HG02759 (cell line): ENCODE measurements around the gene TAF1B.

Experiments
- ATAC-seq: cut with Tn5 transposase; IDR thresholded peaks from one replicate; pipeline ENCODE4 v1.9.1; 2021; ENCODE audit warnings: mild to moderate bottlenecking, moderate library complexity; ENCODE audit not compliant: unreplicated experiment

Gene TAF1B

DNA sequence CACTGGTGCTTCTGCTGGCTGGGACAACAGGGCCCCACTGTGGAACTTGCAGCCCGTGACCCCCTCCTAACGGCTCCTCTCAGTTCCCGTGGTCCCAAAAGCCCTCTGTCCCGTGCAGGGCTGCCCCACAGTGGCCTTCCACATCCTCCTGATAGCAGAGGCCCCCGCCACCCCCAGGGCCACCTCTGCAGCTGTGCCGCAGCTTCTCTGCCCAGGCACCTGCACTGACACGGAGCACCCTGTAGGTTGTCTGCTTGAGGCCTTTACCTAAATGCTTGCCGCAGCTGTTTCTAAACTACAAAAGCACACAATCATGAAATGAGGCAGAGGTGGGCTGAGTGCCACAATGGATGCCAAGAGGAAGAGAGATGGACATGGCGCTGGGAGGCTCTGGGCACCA lies 94.7 kb downstream of the TAF1B start:
- no peak for ATAC-seq

DNA sequence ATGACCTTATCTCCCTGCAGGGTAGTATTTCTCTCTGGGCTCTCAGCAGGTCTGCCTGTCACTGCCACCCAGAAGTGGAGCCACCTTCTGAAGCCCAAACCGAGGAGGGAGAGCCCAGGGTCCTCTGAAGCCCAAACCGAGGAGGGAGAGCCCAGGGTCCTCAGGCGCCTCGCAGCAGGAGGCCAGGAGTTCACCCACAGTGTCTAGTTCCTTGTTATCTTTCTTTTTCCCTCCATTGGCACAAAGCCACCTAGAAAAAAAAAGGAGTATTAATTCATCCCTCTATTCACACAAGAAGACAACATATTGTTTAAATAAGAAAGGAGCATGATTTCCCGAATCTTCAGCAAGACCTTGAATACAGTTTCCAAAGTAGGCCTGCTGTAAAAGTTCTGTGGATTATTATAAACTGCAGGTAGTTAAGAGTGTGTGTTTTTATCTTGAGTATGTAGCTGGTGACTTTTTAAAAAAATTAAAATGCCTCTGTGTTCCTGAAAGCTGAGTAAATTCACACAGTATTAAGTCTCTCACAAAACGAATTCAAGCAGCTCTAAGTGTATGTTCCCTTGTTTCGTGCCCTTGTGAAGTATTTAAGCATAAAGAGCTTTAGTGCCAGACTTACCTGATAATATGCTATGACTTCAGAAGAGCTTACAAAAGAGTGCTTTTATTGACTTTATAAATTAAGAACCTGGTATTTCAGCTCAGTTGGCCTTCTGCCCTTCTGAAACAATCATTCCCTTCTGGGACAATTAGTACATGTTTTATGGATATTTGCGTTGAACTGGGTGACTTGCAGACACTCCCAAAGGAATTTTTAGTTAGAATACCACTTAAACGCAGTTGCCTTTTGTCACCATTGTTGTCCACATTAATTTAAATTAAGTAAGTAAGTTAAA lies 96.6 kb downstream of the TAF1B start:
- no peak for ATAC-seq

DNA sequence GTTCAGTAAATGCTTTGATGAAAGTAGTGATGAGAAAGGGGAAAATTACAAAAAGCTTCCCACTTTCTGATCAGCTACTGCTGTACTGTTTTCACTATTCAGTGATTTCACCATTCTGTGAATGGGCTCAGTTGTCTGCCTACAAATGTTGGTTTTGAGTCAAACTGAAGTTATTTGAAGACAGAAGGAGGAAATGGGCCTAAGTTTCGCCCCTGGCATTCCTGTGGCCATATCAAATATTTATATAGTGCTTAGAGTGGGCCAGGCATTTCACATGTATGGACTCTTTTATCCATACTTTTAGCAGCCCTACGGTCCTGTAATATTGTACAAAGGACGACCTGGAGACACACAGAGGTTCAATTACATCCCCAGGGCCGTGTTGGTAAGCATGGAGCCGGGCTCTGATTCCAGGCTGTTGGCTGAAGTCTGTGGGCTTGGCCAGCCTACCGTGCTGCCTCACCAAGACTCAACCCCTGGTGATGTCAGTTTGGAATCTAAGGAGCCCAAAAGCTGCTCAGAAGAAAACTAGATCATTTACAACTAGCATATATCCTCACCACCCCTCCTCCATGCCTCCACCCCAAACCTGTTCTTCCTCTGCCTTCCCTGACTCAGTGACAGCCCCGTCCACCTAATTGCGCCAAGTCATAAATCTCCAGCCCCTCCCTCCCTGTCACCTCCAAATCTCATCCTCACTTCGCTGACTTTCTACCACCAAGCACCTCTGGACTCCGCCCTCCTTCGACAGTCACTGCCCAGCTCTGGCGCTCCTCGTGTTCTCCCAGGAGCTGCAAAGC lies 98.1 kb downstream of the TAF1B start:
- no peak for ATAC-seq

DNA sequence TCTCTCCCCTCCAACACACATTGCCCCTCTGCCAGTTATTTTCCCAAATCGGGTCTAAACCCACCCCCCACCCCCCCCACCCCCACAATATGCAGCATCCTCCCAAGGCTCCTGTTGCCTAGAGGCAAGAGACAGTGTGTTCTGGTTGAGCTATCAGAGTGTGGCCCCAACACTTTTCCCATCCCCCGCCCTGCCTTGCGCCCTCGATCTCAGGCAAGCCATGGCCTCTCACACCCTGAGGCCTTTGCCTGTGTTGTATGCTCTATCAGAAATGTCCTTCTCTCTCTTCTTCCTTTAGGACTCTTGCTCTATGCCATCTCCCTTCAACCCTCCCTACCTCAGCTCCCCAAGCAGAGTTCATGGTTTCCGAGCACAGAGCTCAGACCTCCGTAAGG lies 98.7 kb downstream of the TAF1B start:
- no peak for ATAC-seq

DNA sequence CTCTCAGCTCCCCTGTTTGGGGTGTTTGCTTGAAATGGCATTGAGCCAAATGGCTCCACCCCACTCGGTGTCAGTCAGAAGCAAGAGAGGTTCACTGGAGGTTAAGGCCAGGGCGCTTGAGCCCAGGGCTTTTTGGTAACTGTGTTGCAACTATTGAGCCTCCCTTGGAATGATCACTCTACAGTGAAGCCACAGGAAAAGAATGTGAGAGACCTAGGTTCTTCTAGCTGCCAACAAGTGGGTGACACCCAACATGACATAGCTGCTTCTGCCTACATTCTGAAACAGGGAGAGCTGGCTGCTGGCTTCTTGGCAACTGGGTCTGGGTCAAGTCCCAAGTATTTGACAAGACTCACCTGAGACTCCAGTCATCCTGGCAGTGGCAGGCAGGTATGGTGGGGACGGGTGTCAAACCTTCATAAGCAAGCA lies 101.1 kb downstream of the TAF1B start:
- ATAC-seq = no peak

DNA sequence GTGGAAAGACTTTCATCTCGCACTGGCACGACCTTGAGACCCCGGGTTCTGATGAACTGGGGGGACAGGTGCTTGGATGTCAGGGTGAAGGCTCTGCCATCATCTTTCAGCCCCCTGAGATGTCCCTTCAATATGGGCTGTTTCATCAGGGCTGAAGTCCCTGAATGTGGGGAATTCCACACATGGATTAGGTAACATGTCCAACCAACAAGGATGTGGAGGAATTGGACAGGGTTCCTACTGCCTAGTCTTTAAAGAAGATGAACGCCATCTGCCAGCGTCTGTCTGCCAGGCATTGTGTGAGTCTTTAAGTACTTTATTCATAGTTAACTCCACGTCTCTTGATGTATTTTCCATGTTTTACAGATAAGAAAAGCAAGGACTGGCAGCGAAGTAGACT lies 102.3 kb downstream of the TAF1B start:
- no peak for ATAC-seq

DNA sequence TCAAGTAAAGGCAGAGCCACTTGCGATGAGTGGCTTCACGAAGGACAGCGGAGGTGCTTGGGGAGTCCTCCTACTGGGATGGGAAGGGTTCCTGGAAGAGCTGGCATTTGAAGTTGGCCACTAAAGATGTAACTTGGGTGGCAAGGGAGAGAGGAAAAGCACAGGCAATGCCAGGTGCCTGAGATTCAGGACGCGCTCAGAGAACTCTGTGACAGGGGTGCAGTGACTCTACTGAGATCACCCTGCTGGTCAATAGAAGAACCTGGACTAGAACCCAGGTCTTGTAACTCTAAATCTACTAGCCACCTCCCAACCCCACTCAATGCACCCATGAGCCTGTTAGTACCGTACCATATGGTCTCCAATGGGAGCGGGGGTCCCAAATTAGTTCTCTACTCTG lies 102.8 kb downstream of the TAF1B start:
- ATAC-seq = no peak

DNA sequence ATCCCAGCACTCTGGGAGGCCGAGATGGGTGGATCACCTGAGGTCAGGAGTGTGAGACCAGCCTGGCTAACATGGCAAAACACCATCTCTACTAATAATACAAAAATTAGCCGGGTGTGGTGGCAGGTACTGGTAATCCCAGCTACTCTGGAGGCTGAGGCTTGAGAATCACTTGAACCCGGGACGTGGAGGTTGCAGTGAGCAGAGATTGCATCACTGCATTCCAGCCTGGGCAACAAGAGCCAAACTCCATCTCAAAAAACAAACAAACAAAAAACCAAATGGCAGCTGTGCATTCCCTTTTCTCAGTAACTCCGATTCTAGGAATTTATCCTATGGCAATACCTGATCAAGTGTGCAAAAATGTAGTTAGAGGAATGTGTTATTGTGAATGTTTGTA lies 103.5 kb downstream of the TAF1B start:
- no peak for ATAC-seq

DNA sequence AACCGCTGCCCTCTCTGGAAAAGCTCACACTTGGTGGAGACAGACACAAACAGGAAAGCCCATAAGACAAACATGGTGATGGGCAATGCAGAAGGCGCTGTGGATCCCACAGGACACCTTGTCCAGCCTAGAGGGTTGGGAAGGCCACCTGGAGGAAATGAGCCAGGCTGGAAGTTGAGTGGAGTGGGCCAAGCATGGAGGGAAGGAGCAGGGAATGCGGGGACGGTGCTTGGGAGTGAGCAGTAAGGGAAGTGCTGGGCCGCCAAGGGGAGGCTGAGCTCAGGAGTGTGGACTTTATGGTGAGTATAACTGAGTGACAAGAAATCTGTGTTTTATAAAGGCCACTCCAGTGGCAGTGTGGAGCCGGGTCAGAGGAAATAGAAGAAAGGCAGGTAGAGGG lies 105.4 kb downstream of the TAF1B start:
- ATAC-seq = no peak

DNA sequence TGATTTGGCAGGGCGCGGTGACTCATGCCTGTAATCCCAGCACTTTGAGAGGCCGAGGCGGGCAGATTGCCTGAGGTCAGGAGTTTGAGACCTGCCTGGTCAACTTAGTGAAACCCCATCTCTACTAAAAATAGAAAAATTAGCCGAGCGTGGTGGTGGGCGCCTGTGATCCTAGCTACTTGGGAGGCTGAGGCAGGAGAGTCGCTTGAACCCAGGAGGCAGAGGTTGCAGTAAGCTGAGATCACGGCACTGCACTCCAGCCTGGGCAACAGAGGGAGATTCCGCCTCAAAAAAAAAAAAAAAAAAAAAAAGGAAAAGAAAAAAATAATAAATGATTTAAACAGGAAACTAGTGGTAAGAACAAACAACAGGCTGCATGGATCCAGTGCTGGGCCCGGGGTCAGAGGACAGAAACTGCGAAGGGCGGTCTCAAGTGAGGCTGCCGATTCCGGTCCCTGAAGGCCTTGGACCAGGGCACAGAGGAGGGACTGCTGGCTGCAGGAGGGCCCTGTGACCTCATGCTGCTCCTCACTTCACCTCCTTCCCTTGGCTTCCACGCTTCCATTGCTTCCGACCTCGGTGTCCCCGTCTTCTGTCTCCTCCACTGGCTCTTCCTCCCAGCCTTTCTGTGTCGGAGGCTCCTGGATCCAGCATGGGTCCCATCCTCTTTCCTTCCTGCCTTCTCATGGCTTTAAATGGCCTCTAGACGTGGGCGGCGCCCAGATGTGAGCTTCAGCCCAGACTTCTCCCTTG lies 106.1 kb downstream of the TAF1B start:
- no peak for ATAC-seq

DNA sequence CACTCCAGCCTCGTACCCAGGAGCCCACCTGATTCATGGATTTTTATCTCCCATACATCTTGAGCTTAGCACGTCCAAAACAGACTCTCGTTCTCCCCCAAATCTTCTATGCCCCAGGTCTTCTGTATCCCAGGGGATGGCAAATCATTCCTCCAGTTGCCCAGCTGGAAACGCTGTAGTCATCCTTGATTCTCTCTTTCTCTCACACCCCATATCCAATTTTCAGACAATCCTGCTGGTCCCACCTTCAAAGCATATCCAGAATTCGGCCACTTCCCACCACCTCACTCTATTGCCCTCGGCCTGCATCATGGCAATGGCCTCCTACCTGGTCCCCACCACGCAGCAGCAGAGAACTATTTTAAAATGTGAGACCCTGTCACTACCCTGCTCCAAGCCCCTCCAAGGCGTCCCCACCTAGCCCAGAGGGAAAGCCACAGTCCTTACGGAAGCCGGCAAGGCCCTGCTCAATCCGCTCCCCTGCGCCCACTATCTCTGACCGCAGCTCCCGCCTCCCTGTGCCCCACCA lies 106.8 kb downstream of the TAF1B start:
- ATAC-seq = no peak

DNA sequence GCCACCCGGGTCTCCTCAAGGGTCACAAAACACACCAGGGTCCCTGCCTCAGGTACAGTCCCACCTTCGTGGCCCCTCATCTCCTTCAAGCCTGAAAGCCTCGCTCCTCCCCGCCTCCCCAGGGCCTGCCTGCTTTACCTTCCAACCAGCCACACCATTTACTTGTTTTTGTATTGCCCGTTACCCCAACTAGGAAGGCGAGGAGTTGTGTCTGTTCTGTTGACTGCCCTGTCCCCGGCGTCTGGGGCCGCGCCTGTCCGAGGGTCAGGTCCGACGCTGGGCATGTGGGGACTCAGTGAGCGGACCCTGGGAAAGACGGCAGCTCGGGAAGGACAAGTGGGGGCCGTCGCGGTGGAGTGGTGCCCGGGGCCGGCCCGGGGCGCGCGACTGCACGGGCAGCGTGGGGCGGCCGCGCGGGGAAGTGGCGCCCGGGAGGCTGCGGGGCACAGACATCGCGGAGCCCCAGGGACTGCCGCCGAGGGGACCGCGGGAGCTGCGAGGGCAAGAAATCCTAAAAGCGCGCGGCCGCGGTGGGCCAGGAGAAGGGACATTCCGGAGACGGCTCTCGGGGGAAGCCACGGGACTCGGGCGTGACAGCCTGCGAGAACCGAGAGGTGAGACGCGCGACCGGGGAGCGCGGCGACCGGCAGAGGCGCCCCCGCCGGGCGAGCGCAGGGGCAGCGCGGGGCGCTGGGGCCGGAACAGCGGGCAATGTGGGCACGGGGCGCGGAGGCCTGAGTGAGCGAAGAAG lies 107.4 kb downstream of the TAF1B start:
- peak; percentile 42 for ATAC-seq

DNA sequence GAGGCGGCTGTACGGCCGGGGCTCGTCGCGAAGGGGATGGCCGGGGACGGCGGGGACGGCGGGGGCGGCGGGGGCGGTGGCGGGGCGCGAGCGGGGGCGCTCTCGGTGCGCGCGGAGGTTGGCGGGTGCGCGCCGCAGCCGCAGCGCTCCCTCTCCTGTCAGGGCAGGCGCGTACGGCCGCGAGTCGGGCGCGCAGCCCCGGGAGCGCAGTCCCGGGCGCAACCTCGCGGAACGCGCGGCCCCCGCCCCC lies 107.9 kb downstream of the TAF1B start:
- no peak for ATAC-seq

DNA sequence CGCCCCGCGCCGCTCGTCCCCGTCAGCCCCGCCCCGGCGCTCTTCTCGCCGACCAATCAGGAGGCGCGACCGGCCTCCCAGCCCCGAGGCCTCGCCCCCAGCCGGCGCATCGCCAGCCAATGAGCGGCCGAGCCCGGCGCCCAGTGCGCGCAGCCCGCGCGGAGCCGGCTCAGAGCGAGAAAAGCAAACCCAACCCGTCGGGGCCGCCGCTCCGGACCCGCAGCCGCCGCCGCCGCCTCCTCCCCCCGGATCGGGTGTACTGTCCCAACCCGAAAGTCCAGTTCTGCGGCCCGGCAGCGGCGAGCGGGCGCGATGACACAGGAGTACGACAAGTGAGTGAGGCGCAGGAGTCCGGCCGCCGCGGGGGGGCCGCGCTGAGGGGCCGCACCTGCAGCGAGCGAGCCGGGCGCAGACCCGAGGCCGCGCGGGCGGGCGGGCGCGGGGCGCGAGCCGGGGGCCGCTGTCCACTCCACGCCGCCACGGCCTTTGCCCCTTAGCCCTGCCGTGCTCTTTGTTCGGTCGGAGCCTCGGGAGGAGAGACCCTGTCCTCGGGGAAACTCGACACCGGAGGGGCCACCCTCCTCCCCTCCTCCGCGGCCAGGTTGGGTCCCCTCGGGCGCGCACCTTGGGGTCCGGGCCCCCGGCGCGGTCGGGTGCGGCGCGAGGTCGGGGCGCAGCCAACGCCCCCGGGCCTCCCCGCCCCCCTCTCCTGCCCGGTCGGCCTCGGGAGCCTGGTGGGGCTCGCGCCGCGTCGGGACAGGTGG lies 108.4 kb downstream of the TAF1B start, which contains the start of gene GRHL1:
TSS of gene GRHL1 (plus strand) at position 172 of the 764 bp plus-strand sequence. CDS start at position 313, 141 bp downstream.
- ATAC-seq = peak; percentile 96

DNA sequence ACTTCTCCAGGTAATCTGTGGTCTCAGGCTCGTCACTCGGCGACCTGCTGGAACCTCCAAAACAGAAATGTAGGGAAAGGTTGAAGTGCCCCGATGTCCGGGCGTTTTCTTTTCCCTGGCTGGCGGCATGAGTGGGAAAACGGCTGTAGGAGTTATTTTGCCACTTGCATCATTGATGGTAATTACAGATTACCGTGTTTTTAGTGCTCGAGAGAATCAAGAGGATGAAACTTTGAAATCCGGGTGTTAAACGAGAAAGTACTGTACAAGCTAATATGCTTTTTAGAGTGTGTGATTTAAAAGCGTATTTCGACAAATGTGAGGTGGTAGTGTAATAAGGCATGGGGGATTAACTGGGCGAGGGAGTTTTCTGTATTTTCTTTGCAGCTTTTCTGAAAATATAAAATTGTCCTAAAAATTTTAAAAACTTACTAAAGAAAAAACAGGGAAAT lies 109.0 kb downstream of the TAF1B start:
- no peak for ATAC-seq

DNA sequence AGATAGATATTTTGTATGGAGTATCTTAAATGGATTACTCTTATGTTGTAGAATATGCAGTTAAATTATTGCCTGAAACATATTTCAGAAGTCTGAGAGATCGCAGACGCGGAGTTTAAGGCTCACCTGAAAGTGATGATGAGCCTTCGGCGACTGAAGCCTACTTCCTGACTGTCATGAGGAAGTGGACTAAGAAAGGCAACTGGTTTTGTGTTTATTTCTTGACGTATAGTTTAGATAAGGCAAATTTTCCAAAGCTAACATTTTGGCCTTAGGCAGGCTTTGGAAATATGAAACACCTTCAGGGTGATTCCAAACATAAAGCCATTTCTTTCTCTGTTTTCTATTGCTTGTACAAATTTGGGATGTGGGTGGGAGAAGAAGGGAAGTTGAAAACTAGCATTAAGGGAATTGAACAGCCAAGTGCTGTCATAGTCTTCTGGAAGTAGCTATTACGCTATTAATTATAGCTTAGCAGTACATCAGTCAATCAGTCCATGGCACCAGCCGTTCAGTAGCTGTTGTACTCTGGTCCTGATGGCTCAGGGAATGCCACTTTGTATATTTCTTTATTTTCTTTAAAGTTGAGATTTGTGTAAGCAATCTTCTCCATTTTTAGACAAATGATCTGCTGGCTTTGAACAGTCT lies 109.7 kb downstream of the TAF1B start:
- no peak for ATAC-seq

DNA sequence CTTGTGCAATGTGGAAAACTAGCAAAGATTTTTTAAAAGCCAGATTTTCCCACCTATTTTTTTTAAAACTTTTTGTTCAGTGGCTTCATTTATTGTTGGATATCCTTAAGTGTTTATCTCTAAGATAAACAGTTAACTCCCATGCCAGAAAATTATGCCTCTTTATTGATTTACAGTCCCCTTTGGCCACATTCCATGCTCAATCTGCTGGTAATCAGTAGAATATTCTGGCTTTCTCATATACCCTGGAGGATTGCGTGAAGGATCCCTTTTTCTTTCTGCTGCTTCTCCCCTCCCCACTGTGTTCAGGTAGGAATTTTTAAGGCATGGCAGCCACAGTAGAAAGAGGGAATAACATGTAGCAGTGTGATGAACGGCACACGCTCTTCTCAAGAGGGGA lies 110.9 kb downstream of the TAF1B start:
- ATAC-seq = no peak

DNA sequence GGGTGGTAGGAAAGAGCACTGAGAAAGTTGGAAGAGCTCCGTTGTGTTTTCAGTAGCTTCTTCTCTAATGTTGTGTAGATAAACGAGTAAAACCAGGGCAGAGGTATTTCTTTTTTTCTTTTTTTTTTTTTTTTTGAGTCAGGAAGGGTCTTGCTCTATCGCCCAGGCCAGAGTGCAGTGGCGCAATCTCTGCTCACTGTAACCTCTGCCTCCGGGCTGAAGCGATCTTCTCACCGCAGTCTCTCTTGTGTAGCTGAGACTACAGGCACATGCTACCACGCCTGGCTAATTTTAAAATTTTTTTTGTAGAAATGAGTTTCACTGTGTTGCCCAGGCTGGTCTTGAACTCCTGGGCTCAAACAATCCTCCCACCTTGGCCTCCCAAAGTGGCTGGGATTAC lies 114.8 kb downstream of the TAF1B start:
- ATAC-seq = no peak

DNA sequence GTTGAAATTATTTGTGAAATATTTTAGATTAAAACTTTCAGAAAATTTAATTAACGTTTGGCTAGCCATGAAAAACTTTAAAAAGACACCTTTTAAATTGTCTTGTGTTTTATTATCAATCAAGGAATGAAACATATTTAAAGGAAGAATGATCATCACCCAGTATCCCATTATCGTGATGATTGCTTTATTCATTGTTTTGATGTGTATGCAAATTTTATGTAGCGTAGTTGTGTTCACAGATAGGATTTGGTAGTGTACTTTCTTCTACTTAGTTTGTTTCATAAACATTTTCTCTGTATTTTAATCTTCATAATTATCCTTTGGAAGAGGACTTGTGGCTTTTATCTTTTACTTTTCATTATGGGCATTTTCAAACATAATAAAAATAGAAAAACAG lies 116.0 kb downstream of the TAF1B start:
- no peak for ATAC-seq
